Vagina (tissue), 2 donors: ENCODE measurements around the gene SYNRG.
"Not testable (repeated sequence)": the region's sequence is repeated elsewhere in the genome, so short reads cannot be mapped to it uniquely, and the experiment has no call there.

Experiments used
- CTCF ChIP-seq, 3 experiments: fragments of 450-650 bp in 2 of 3; fragments of 200-600 bp in 1 of 3; sonication (generic) in 1 of 3; IDR thresholded peaks; one replicate each; pipeline ENCODE4 v1.5.1; 2017 to 2019; ENCODE audit warnings: antibody characterized with exemption in 3 of 3, mild to moderate bottlenecking in 2 of 3, moderate library complexity in 2 of 3
- POLR2A ChIP-seq, 2 donors: fragments of 450-650 bp; IDR thresholded peaks; one replicate each; pipeline ENCODE4 v1.6.1; 2017; ENCODE audit warnings: antibody characterized with exemption in 2 of 2, mild to moderate bottlenecking in 2 of 2, moderate library complexity in 2 of 2
- POLR2AphosphoS5 ChIP-seq, 2 donors: sonication (generic); formaldehyde crosslinking; IDR thresholded peaks; one replicate each; pipeline ENCODE4 v1.9.0; 2017; ENCODE audit warnings: antibody characterized with exemption in 2 of 2, mild to moderate bottlenecking in 2 of 2, low read depth in 1 of 2; ENCODE audit not compliant: insufficient read depth in 1 of 2

DNA sequence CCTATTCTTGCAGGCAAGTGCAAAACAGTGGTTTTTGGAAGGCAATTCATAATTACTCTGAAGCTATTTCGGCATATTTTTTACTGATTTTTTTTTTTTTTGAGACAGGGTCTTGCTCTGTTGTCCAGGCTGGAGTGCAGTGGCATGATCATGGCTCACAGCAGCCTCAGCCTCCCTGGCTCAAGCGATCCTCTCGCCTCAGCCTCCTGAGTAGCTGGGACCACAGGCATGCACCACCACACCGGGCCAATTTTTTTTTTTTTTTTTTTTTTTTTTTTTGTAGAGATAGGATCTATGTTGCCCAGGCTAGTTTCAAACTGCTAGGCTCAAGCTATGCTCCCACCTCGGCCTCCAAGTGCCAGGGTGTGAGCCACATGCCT lies 813 bp upstream of the SYNRG start:
- TF ChIP-seq POLR2AphosphoS5 (IDR thresholded peaks at IDR 0.05; ENCODE audit: insufficient read depth in 1 of 2, low read depth in 1 of 2); CTCF (IDR thresholded peaks at IDR 0.05); POLR2A (IDR thresholded peaks at IDR 0.05): not testable (repeated sequence)
